Hematopoietic multipotent progenitor cell treated with erythropoietin and hydrocortisone succinate and interleukin-3 and kit ligand, for 6 days (in vitro differentiated cells): Measurements from ENCODE around the gene GSG1L2.

Experiments used
- DNase-seq: peaks from one replicate; pipeline ENCODE4 v3.0.0-alpha.2; 2015

GSG1L2 gene

DNA sequence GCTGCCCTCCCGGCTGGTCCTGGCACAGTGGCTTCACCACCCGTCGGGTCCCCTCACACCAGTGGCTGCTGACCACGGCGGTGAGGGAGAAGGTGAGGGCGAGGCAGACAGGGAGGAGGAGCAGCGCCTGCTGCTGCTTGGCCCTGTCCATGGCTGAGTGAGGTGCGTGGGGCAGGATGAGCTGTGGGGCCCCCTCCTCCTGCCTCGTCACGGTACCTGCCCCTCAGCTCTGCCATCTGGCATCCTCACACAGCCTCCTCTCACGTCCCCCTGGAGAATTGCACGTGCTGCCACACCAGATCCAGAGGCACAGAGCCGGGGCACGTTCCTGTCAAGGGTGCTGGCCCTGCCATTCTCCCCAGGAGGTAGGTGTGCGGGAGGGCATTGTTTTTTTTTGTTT is at the start of gene GSG1L2:
Gene GSG1L2 (minus strand): TSS at position 159 of the 400 bp plus-strand sequence. CDS start 8 bp downstream, at position 151.
- DNase-seq, result no peak

DNA sequence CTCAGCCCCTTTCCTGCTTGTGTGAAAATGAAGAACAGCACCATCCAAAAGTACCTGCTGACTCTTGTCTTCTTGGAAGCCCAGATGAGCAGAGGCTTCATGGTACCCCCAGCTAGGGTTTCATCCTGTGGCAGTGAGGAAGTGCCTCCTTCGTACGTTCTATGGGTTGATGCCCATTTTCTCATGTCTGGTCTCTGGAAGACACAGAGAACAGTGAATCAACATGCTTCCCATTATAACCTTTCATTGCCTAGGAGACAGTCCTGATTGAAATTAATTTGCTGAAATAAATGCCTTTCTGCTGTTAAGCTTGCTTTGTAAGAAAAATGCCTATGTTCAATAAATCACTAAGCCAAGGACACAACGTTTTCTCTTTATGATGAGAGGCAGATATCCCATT is 46.7 kb upstream of the GSG1L2 start:
- DNase-seq, result no peak

DNA sequence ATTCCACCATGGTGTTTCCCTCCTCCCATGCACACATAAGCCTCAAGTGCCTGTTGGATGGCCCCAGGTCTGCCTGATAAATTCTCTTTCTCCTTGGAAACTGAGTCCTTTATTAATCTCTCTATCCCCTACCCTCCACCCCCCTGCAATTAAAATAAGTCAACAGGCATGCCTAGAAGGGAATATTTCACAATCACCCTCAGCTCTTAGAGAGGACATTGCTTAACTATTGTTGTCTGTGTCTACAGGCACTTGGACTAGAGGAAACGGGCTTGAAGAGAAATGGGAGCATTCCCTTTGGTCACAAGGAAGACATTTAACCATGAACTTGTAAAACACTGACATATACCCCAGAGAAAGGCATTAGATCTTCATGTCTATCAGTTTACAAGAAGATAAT is 43.7 kb upstream of the GSG1L2 start:
- peak; percentile 4 for DNase-seq

GRCh38 chr17:9862949-9863348 is 41.1 kb upstream of the GSG1L2 start:
- no peak for DNase-seq

- no peak for DNase-seq
These were observed 40.3 kb upstream of the GSG1L2 start for GRCh38 chr17:9862220-9862619.

- no peak for DNase-seq
These were observed 39.0 kb upstream of the GSG1L2 start for GRCh38 chr17:9860851-9861250.

- DNase-seq, result no peak
These were observed 37.9 kb upstream of the GSG1L2 start for GRCh38 chr17:9859781-9860180.

GRCh38 chr17:9855036-9855435 is 33.2 kb upstream of the GSG1L2 start:
- no peak for DNase-seq

- DNase-seq, result no peak
These were observed 32.4 kb upstream of the GSG1L2 start for GRCh38 chr17:9854255-9854654.

DNA sequence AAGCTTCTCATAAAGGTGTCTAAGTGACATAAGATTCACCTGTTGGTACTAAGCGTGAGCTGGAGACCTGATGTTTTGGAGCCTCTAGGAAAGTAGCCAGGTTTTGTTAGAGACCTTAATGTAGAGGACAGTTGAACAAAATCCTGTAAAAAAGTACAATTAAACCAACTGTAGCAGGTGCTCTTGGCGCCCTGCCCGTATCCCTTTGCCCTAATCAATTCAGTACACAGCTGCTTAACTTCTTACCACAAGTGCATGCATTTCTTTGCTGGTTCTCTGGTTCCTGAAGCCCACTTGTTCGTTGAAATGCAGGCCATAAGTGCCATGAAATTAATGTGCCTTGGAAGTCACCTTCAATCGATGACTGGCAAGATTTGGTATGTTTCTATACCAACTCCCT is 28.3 kb upstream of the GSG1L2 start:
- no peak for DNase-seq

GRCh38 chr17:9845306-9845705 is 23.4 kb upstream of the GSG1L2 start:
- DNase-seq, result no peak

GRCh38 chr17:9844153-9844552 is 22.3 kb upstream of the GSG1L2 start:
- no peak for DNase-seq

GRCh38 chr17:9843152-9844010 is 21.5 kb upstream of the GSG1L2 start:
- no peak for DNase-seq

DNA sequence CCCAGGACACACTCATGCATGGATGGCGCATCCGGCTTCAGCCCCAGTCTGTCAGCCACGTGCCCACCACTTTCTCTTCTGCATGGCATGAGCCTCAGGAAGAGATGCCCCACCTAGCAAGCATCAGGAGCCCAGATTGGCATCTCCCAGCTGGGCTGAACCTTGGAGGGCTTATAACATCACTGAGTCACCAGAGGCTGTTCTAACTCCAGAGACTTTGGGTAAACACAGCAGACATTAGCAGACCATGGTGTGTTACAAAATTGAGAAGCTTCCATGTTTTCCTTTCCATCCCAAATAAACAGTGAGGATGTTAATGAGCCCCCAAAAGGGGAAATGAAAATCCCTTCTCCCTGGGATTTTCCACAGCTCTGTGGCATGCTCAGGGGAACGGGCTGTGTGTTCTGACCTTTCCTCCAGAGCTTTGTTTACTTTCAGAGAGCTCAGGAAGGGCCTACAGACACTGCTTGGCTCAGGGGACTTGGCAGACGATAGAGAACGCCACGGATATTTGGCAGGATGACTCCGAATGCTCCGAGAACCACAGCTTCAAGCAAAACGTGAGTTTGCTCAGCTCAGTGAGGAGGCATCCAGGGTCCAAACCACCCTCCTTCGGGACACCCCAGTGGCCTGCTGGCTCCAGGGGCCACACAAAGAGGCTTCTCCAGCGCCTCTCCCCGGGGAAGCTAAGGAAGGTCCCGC is 20.3 kb upstream of the GSG1L2 start:
- no peak for DNase-seq

GRCh38 chr17:9839433-9839832 is 17.6 kb upstream of the GSG1L2 start:
- DNase-seq, result no peak

DNA sequence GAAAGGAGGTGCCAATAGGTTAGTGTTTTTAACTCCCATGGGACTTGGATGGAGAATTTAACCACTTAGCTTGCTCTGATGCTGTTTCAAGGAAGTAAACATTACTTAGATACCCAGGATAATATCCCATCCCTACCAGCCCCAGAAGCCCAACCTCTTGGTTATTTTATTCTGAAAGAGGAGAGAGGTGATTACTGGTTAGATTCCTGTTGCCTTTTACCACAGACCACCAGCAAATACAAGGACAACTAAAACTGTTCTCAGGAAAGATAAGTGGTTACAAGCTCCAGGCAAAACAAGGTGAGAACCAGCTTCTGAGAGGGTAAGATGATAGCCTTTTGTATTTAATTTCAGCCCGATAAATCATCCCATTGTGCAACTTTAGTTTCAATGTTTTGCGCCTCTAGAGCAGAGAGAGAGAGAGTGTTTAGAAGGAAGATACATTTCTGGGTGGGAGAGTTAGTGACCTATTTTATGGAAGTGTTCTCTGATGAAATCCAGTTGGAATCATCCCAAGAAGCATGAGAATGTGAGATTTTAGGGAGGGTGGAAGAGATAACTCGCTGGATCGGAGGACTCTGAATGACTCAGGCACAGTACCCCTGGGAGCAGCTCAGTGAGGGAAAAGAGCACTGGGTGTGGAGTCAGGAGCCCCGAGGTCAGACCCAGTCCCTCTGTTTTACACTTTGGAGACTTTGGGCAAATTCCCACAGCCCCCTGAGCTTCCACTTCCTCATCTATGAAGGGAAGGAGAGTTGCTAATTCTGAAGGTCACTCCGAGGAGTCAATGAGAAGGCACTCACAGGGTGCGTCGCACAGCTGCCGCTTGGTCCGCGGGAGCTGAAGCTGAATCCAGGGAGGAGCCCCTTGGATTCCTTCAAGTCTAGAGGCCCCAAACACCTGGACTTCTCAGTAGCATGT is 15.9 kb upstream of the GSG1L2 start:
- no peak for DNase-seq

GRCh38 chr17:9833922-9834321 is 12.0 kb upstream of the GSG1L2 start:
- DNase-seq, result no peak

- no peak for DNase-seq
These were observed 8.8 kb upstream of the GSG1L2 start for GRCh38 chr17:9830711-9831110.

DNA sequence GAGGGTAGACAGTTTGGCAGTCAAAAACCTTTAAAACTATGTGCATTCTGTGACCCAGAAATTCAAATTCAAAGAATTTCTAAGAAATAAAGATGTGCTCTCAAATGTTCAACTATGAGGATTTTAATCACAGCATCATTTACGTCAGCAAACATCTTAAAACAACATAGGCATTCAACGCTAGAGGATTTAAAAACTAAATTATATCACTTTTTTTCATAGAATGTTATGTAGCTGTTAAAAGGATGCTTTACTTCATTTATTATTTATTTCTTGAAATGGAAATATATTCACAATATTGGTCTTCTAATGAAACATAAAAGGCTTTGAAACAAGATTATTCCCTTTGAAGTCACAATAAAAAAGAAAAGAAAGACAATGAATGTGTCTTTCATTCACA is 7.5 kb upstream of the GSG1L2 start:
- DNase-seq, result no peak

- DNase-seq, result no peak
These were observed 6.7 kb upstream of the GSG1L2 start for GRCh38 chr17:9828296-9829295.

- DNase-seq, result no peak
These were observed 3.8 kb upstream of the GSG1L2 start, which contains the start of gene GLP2R for GRCh38 chr17:9825641-9826150. GLP2R (plus strand) TSS chr17:9825924; CDS start chr17:9826064, 140 bp downstream.
